MM.1S (cell line): ENCODE measurements around the gene POFUT2.

Source experiments
- CTCF ChIP-seq: fragments of 300-600 bp; sonication (generic); IDR thresholded peaks from 2 replicates; pipeline ENCODE4 v1.5.1; 2016; ENCODE audit warnings: antibody characterized with exemption, low read length, mixed read lengths
- EZH2 ChIP-seq: fragments of 300-600 bp; sonication (generic); optimal IDR thresholded peaks from 2 replicates; pipeline ENCODE3; 2017; ENCODE audit warnings: low read depth, mild to moderate bottlenecking, antibody characterized with exemption, low read length, mixed read lengths
- EZH2phosphoT487 ChIP-seq: fragments of 300-600 bp; sonication (generic); IDR thresholded peaks from 2 replicates; pipeline ENCODE4 v1.6.1; 2018; ENCODE audit warnings: antibody characterized with exemption, low read length

- TF ChIP-seq CTCF (no peak), EZH2 (no peak), EZH2phosphoT487 (no peak)
Observed at GRCh38 chr21:45306832-45307571, 19.3 kb upstream of the POFUT2 start.
